ENCODE data around the gene BRIX1. TPM values are rescaled to one million over a fixed set of nuclear protein-coding genes. Genes with fewer than 3 reads are reported as not detected.

BRIX1 gene
- total and polyA plus RNA-seq, 2 donors (not counting 3 experiments of a cell fraction or from before 2014, with no cell fraction given) = 14.0 to 28.4 TPM

DNA sequence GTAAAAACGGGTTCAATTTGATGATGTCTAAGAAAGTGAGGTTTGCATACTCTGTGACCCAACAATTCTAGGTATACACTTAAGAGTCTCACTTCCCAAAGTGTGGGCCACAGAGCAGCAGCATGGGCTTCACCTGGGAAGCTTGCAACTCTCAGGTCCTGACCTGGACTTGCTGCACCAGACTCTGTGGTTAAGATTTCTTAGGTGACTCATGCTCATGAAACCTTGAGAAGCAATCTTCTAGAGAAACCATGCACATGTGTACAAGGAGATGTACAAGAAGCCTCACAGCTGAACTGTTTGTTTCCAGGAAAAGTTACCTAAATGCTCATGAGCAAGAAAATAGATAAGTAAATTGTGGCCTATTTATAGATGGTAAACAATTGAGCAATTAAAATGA lies 43.8 kb downstream of the BRIX1 start:
- Histone ChIP-seq H3K4me3 (replicated peaks in 1 of 3; ENCODE audit: insufficient read depth in 1 of 3, low read depth in 1 of 3, low read length in 3 of 3) (no peak overlapping the region), H3K27me3 (ENCODE audit: control insufficient read depth in 2 of 2, insufficient read depth in 2 of 2, low read length in 2 of 2) (no peaks in the 10 kb centered on the region), H3K4me1 (ENCODE audit: control insufficient read depth, extremely low read depth, insufficient read depth, low read length) (no peaks in the 10 kb centered on the region), H3K9me3 (replicated peaks; ENCODE audit: control insufficient read depth, insufficient read depth, low read length) (no peaks in the 10 kb centered on the region), H3K4me2 (ENCODE audit: insufficient read depth, low read length) (no peak overlapping the region), H3K36me3 (ENCODE audit: control insufficient read depth in 2 of 2, extremely low read depth in 1 of 2, insufficient read depth in 2 of 2, low read length in 2 of 2) (no peaks in the 10 kb centered on the region), H3K79me2 (ENCODE audit: control insufficient read depth, insufficient read depth, low read length) (no peaks in the 10 kb centered on the region), H3K9ac (replicated peaks; ENCODE audit: extremely low read depth, insufficient read depth, low read length) (no peak overlapping the region), H4K20me1 (replicated peaks; ENCODE audit: control insufficient read depth, extremely low read depth, insufficient read depth, low read length) (no peaks in the 10 kb centered on the region), H2AFZ (ENCODE audit: low read depth, low read length) (no peak overlapping the region), H3K27ac (ENCODE audit: insufficient read depth, low read depth, low read length) (no peak overlapping the region), H3K9me1 (replicated peaks; ENCODE audit: control insufficient read depth, extremely low read depth, insufficient read depth, low read length) (no peaks in the 10 kb centered on the region)
- TF ChIP-seq JUN (IDR thresholded peaks at IDR 0.05; ENCODE audit: borderline replicate concordance, insufficient read depth, insufficient read length, low read depth) (no peak), GATA2 (IDR thresholded peaks at IDR 0.05; ENCODE audit: insufficient read depth, insufficient read length, low read depth, low read length) (no peak), MYC (IDR thresholded peaks at IDR 0.05; ENCODE audit: low read depth, low read length) (no peak), POLR2A (IDR thresholded peaks at IDR 0.05; ENCODE audit: low read depth, low read length) (no peak), POLR2AphosphoS5 (IDR thresholded peaks at IDR 0.05; ENCODE audit: insufficient read depth, low read depth, low read length) (no peak), EZH2 (IDR thresholded peaks at IDR 0.05; ENCODE audit: borderline replicate concordance, low read depth, low read length, severe bottlenecking) (no peak), FOS (IDR thresholded peaks at IDR 0.05; ENCODE audit: borderline replicate concordance, insufficient read depth, low read length) (no peak)
- TF ChIP-seq, protein P1, sequence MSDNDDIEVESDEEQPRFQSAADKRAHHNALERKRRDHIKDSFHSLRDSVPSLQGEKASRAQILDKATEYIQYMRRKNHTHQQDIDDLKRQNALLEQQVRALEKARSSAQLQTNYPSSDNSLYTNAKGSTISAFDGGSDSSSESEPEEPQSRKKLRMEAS (IDR thresholded peaks at IDR 0.05; ENCODE audit: insufficient read depth, insufficient read length) = no peak
- TF ChIP-seq, protein P2, sequence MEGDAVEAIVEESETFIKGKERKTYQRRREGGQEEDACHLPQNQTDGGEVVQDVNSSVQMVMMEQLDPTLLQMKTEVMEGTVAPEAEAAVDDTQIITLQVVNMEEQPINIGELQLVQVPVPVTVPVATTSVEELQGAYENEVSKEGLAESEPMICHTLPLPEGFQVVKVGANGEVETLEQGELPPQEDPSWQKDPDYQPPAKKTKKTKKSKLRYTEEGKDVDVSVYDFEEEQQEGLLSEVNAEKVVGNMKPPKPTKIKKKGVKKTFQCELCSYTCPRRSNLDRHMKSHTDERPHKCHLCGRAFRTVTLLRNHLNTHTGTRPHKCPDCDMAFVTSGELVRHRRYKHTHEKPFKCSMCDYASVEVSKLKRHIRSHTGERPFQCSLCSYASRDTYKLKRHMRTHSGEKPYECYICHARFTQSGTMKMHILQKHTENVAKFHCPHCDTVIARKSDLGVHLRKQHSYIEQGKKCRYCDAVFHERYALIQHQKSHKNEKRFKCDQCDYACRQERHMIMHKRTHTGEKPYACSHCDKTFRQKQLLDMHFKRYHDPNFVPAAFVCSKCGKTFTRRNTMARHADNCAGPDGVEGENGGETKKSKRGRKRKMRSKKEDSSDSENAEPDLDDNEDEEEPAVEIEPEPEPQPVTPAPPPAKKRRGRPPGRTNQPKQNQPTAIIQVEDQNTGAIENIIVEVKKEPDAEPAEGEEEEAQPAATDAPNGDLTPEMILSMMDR (IDR thresholded peaks at IDR 0.05; ENCODE audit: extremely low read depth in 1 of 2, insufficient read depth in 1 of 2, low read depth in 1 of 2, low read length in 2 of 2) = no peak
- FAIRE-seq (peak; percentile 43), DNase-seq (ENCODE audit: low read depth, low spot score) (no peak)
- POLR2A ChIA-PET = no interaction called here
- intact Hi-C loops (cut with micrococcal nuclease) (no loop called here), dilution Hi-C loops (cut with MboI; ENCODE audit: extremely low pct_ligation_motif_present, low sequenced_read_pairs) (no loop called here)
- no TSS peak for BruUV-seq (replicated peaks)
- CTCF ChIA-PET = interaction anchor here (1.7 to 2.6 kb wide), 2 partner anchors 30 to 44 kb away, joined by 5 to 24 read pairs; partner anchors contain the start of gene DNAJC21
